H9 (cell line): ENCODE data around the gene MPP2. TPM values are rescaled to one million over a fixed set of nuclear protein-coding genes. Genes with fewer than 3 reads are reported as not detected.

Experiments used
- DNase-seq: peaks from one replicate; pipeline ENCODE4 v3.0.0-alpha.2; 2017
- H2AFZ ChIP-seq: one replicate; pipeline ENCODE4 v1.6.1; 2013; ENCODE audit warnings: mild to moderate bottlenecking, low read length, control low read depth, moderate library complexity
- H2AK5ac ChIP-seq: 2 replicates; pipeline ENCODE4 v1.6.1; 2013; ENCODE audit warnings: low read length, control low read depth, mixed read lengths; ENCODE audit not compliant: insufficient read length
- H2BK120ac ChIP-seq: one replicate; pipeline ENCODE4 v1.6.1; 2013; ENCODE audit warnings: low read depth, mild to moderate bottlenecking, low read length, control low read depth, inconsistent platforms; ENCODE audit not compliant: poor library complexity, severe bottlenecking
- H2BK12ac ChIP-seq: 2 replicates; pipeline ENCODE4 v1.6.1; 2013; ENCODE audit warnings: low read length, control low read depth, mixed read lengths, low read depth; ENCODE audit not compliant: insufficient read length
- H2BK15ac ChIP-seq: 2 replicates; pipeline ENCODE4 v1.6.1; 2013; ENCODE audit warnings: low read depth, low read length, control low read depth
- H2BK20ac ChIP-seq: one replicate; pipeline ENCODE4 v1.6.1; 2013; ENCODE audit warnings: low read depth, mild to moderate bottlenecking, low read length, control low read depth, inconsistent platforms; ENCODE audit not compliant: poor library complexity, severe bottlenecking
- H2BK5ac ChIP-seq: 2 replicates; pipeline ENCODE4 v1.6.1; 2013; ENCODE audit warnings: low read length, control low read depth, mixed read lengths; ENCODE audit not compliant: insufficient read length
- H3K14ac ChIP-seq: 2 replicates; pipeline ENCODE4 v1.6.1; 2013; ENCODE audit warnings: low read length, control low read depth; ENCODE audit not compliant: insufficient read depth
- H3K18ac ChIP-seq: 2 replicates; pipeline ENCODE4 v1.6.1; 2013; ENCODE audit warnings: low read depth, mild to moderate bottlenecking, mixed read lengths, low read length, control low read depth; ENCODE audit not compliant: insufficient read length
- H3K23ac ChIP-seq: 2 replicates; pipeline ENCODE4 v1.6.1; 2013; ENCODE audit warnings: low read length, control low read depth, mixed read lengths, low read depth; ENCODE audit not compliant: insufficient read length
- H3K23me2 ChIP-seq: 2 replicates; pipeline ENCODE4 v1.6.1; 2013; ENCODE audit warnings: low read depth, mild to moderate bottlenecking, mixed read lengths, low read length, control low read depth; ENCODE audit not compliant: insufficient read length, poor library complexity, severe bottlenecking
- H3K27ac ChIP-seq: 2 replicates; pipeline ENCODE4 v1.5.1; 2013; ENCODE audit warnings: low read length, control low read depth, mixed read lengths, low read depth; ENCODE audit not compliant: insufficient read length
- H3K27me3 ChIP-seq: 2 replicates; pipeline ENCODE4 v1.6.1; 2013; ENCODE audit warnings: low read length, control low read depth, inconsistent platforms; ENCODE audit not compliant: insufficient read depth
- H3K4ac ChIP-seq: 2 replicates; pipeline ENCODE4 v1.6.1; 2013; ENCODE audit warnings: low read depth, mild to moderate bottlenecking, control low read depth, inconsistent platforms, low read length, moderate library complexity
- H3K4me1 ChIP-seq: 2 replicates; pipeline ENCODE4 v1.6.1; 2013; ENCODE audit warnings: low read length, control low read depth, inconsistent platforms; ENCODE audit not compliant: insufficient read depth
- H3K4me2 ChIP-seq: 2 replicates; pipeline ENCODE4 v1.6.1; 2013; ENCODE audit warnings: low read length, control low read depth, mixed read lengths; ENCODE audit not compliant: insufficient read length, insufficient read depth
- H3K56ac ChIP-seq: 2 replicates; pipeline ENCODE4 v1.6.1; 2013; ENCODE audit warnings: low read depth, mild to moderate bottlenecking, mixed read lengths, low read length, control low read depth; ENCODE audit not compliant: insufficient read length
- H3K79me1 ChIP-seq: 2 replicates; pipeline ENCODE4 v1.6.1; 2013; ENCODE audit warnings: low read depth, mild to moderate bottlenecking, moderate library complexity, low read length, control low read depth, inconsistent platforms; ENCODE audit not compliant: insufficient read depth, poor library complexity, severe bottlenecking
- H3K79me2 ChIP-seq: 2 replicates; pipeline ENCODE4 v1.6.1; 2013; ENCODE audit warnings: low read length, control low read depth, inconsistent platforms; ENCODE audit not compliant: insufficient read depth
- H3K9ac ChIP-seq: 2 replicates; pipeline ENCODE4 v1.6.1; 2013; ENCODE audit warnings: low read length, control low read depth, mixed read lengths; ENCODE audit not compliant: insufficient read length; ENCODE audit errors: extremely low read depth
- H3K9me3 ChIP-seq: one replicate; pipeline ENCODE4 v1.6.1; 2013; ENCODE audit warnings: low read depth, low read length, inconsistent platforms; ENCODE audit not compliant: control insufficient read depth
- H3T11ph ChIP-seq: one replicate; pipeline ENCODE4 v1.6.1; 2013; ENCODE audit warnings: mild to moderate bottlenecking, low read length, control low read depth, inconsistent platforms
- H4K20me1 ChIP-seq: one replicate; pipeline ENCODE4 v1.6.1; 2013; ENCODE audit not compliant: control insufficient read depth, insufficient read length, insufficient read depth
- H4K5ac ChIP-seq: 2 replicates; pipeline ENCODE4 v1.6.1; 2013; ENCODE audit warnings: low read depth, mild to moderate bottlenecking, mixed read lengths, low read length, control low read depth; ENCODE audit not compliant: insufficient read length
- H4K8ac ChIP-seq: replicated peaks from 2 replicates; pipeline ENCODE4 v1.6.1; 2013; ENCODE audit warnings: low read length, control low read depth, mixed read lengths, low read depth; ENCODE audit not compliant: insufficient read length
- H4K91ac ChIP-seq: 2 replicates; pipeline ENCODE4 v1.6.1; 2013; ENCODE audit warnings: low read depth, mild to moderate bottlenecking, moderate library complexity, mixed read lengths, low read length, control low read depth; ENCODE audit not compliant: insufficient read length
- H3K27ac Mint-ChIP-seq, 3 experiments: 2 replicates in 2 of 3; 3 replicates in 1 of 3; pipeline ENCODE4 v1.8.0; 2020 to 2021; ENCODE audit warnings: mixed read lengths in 3 of 3, mild to moderate bottlenecking in 1 of 3, moderate library complexity in 1 of 3
- H3K27me3 Mint-ChIP-seq: 2 replicates; pipeline ENCODE4 v1.8.0; 2021; ENCODE audit warnings: low read depth, mild to moderate bottlenecking, moderate library complexity, mixed read lengths
- H3K36me3 Mint-ChIP-seq, 3 experiments: 2 replicates in 2 of 3; 3 replicates in 1 of 3; pipeline ENCODE4 v1.8.0; 2020 to 2021; ENCODE audit warnings: low read depth in 3 of 3, mixed read lengths in 3 of 3; ENCODE audit not compliant: insufficient read depth in 1 of 3
- H3K4me1 Mint-ChIP-seq, 2 experiments: 2 replicates each; pipeline ENCODE4 v1.8.0; 2020; ENCODE audit warnings: mixed read lengths in 2 of 2
- H3K4me3 Mint-ChIP-seq, 2 experiments: 2 replicates in 1 of 2; 3 replicates in 1 of 2; pipeline ENCODE4 v1.8.0; 2020 to 2021; ENCODE audit warnings: mild to moderate bottlenecking in 2 of 2, mixed read lengths in 2 of 2, moderate library complexity in 1 of 2
- H3K9me3 Mint-ChIP-seq, 2 experiments: 2 replicates in 1 of 2; 3 replicates in 1 of 2; pipeline ENCODE4 v1.8.0; 2020; ENCODE audit warnings: mild to moderate bottlenecking in 2 of 2, mixed read lengths in 2 of 2, moderate library complexity in 1 of 2
- WGBS: extraction: QIAGEN DNeasy Blood & Tissue Kit; methylation state at CpG from one replicate; pipeline ENCODE4 v1.1.7; 2013; ENCODE audit warnings: missing lambda C conversion rate, low lambda C conversion rate, mixed read lengths; ENCODE audit not compliant: insufficient read length; ENCODE audit errors: extremely low coverage; 5-methylcytosine and 5-hydroxymethylcytosine counted together
- total RNA-seq: library from RNA; stranded (reverse); gene quantifications from 2 replicates; pipeline ENCODE4 v1.2.1, GENCODE V29; 2021
- TF ChIP-seq, protein P1 (sequence below): fragments of 200-600 bp; sonication (generic); conservative IDR thresholded peaks from 3 replicates; pipeline ENCODE4 v1.8.0; 2021; ENCODE audit warnings: antibody characterized with exemption, mild to moderate bottlenecking

The MPP2 gene
- total RNA-seq, 1 experiment from 2014 or later = 16.3 TPM

DNA sequence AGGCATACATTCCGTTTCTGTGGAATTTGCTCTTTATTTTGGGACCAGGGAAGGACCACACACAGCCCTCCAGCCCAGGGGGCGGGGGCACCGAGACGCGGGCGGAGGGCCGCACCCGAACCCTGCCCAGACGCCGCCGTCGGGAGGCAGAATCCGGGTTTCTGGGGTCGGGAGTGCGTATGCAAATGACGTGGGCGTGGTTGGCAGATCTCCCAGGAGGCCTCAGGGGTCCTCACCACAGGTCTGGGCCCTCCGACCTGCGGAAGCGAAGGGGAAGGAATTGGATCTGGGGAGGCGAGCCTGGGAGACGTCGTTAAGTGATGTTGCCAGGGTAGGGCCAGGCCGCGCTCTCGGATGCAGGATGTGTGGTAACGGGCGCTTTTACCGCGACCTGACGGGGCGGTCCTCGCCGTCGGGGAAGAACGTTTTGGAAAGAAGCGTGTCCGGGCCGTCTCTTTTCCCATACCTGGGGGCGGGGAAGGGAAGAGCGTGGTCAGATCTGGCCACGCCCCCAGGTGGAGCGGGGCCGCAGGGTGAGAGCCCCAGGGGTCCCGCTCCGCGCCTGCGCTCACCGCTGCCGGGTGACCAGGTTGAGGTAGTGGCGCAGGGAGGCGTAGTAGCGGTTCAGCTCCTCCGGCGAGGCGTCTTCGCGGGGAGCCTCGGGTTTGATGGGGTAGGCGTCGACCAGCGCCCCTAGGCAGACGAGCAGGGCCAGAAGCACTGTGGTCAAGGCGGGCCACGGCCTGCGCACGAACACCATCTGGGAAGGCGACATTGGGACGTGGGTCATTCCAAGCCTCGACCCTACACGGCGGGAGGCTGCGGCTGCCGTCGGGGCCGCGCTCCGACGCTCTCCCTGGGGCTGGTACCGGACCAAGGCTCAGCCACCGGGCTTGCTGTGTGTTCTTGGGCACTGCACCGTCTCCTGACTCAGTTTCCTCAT, 45.7 kb upstream of the MPP2 start:
- H3K27ac Mint-ChIP-seq = peak overlapping the region; percentile 73 to 97 (median 97); a peak in 6 of 7 replicates

More for the DNA sequence above, 45.7 kb upstream of the MPP2 start:
- Histone ChIP-seq H2BK15ac (no peak overlapping the region), H4K5ac (no peak overlapping the region), H3K14ac (peak overlapping the region; percentile 84; the same call in 1 of the 2 replicates), H3K4ac (no peak overlapping the region), H3K79me2 (no peaks in the 10 kb centered on the region), H3K23me2 (peaks cover 15% of the 10 kb centered on the region), H2BK20ac (no peak overlapping the region), H4K20me1 (no peaks in the 10 kb centered on the region), H3T11ph (no peak overlapping the region), H3K4me1 (0 out of 2 replicates have a peak, but pooled peaks cover 2% of the 10 kb centered on the region), H3K9ac (no peak overlapping the region), H3K56ac (no peak overlapping the region), H3K23ac (no peak overlapping the region), H3K18ac (peak overlapping the region; percentile 78), H2BK5ac (no peak overlapping the region), H3K4me2 (peak overlapping the region; percentile 65), H3K79me1 (no peaks in the 10 kb centered on the region), H3K27ac (no peak overlapping the region), H2AFZ (no peak overlapping the region), H2BK120ac (no peak overlapping the region), H2BK12ac (no peak overlapping the region), H2AK5ac (no peak overlapping the region), H4K91ac (no peak overlapping the region), H3K9me3 (no peaks in the 10 kb centered on the region), H3K27me3 (peaks cover 7% of the 10 kb centered on the region; the same call in 1 of the 2 replicates), H4K8ac (no peak overlapping the region)
- Mint-ChIP-seq H3K4me3 (peak overlapping the region; percentile 77 to 93), H3K36me3 (no peaks in the 10 kb centered on the region; a peak in 1 of 7 replicates), H3K9me3 (no peaks in the 10 kb centered on the region), H3K27me3 (peaks cover 43% of the 10 kb centered on the region), H3K4me1 (peaks cover 12 to 14% of the 10 kb centered on the region in 2 experiments)
- peak; percentile 98 for DNase-seq
- no CpG with 5 or more reads among the region's 82 CpGs for WGBS
- TF ChIP-seq, protein P1, sequence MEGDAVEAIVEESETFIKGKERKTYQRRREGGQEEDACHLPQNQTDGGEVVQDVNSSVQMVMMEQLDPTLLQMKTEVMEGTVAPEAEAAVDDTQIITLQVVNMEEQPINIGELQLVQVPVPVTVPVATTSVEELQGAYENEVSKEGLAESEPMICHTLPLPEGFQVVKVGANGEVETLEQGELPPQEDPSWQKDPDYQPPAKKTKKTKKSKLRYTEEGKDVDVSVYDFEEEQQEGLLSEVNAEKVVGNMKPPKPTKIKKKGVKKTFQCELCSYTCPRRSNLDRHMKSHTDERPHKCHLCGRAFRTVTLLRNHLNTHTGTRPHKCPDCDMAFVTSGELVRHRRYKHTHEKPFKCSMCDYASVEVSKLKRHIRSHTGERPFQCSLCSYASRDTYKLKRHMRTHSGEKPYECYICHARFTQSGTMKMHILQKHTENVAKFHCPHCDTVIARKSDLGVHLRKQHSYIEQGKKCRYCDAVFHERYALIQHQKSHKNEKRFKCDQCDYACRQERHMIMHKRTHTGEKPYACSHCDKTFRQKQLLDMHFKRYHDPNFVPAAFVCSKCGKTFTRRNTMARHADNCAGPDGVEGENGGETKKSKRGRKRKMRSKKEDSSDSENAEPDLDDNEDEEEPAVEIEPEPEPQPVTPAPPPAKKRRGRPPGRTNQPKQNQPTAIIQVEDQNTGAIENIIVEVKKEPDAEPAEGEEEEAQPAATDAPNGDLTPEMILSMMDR = no peak
